Measurements from ENCODE around the gene PUS1. TPM values are rescaled to one million over a fixed set of nuclear protein-coding genes. Genes with fewer than 3 reads are reported as not detected.

Gene PUS1
- total RNA-seq, 1 experiment from 2014 or later: 117 TPM

GRCh38 chr12:131982041-131982440, 53.0 kb downstream of the PUS1 start:
- DNase-seq: no peak
- no CpG with 5 or more reads among the region's 17 CpGs for WGBS (ENCODE audit: extremely low coverage, insufficient read length, low lambda C conversion rate)
- H3K27me3 ChIP-seq (ENCODE audit: insufficient read depth, low read length): no peaks in the 10 kb centered on the region
- no peaks in the 10 kb centered on the region for H3K9me3 ChIP-seq (ENCODE audit: control insufficient read depth, low read depth, low read length)
- no peaks in the 10 kb centered on the region for H3K23me2 ChIP-seq (ENCODE audit: insufficient read length, low read depth, low read length, poor library complexity, severe bottlenecking)
- H3T11ph ChIP-seq (ENCODE audit: low read length): no peak overlapping the region
- H3K9ac ChIP-seq (ENCODE audit: extremely low read depth, insufficient read length, low read length): no peak overlapping the region
- H4K20me1 ChIP-seq (ENCODE audit: control insufficient read depth, insufficient read depth, insufficient read length): no peaks in the 10 kb centered on the region
- no peak overlapping the region for H3K4me2 ChIP-seq (ENCODE audit: insufficient read depth, insufficient read length, low read length)
- H3K4me1 ChIP-seq (ENCODE audit: insufficient read depth, low read length): no peaks in the 10 kb centered on the region
- TF ChIP-seq CTCF (conservative IDR thresholded peaks at IDR 0.05): no peak
- no peak overlapping the region for H2AFZ ChIP-seq (ENCODE audit: low read length)
- no peak overlapping the region for H2AK5ac ChIP-seq (ENCODE audit: insufficient read length, low read length)
- H3K4me1 Mint-ChIP-seq: peaks cover 11 to 13% of the 10 kb centered on the region in 2 experiments
- no peak overlapping the region for H2BK12ac ChIP-seq (ENCODE audit: insufficient read length, low read depth, low read length)
- H3K14ac ChIP-seq (ENCODE audit: insufficient read depth, low read length): no peak overlapping the region
- no peak overlapping the region for H4K8ac ChIP-seq (replicated peaks; ENCODE audit: insufficient read length, low read depth, low read length)
- no peak overlapping the region for H4K5ac ChIP-seq (ENCODE audit: insufficient read length, low read depth, low read length)
- H2BK5ac ChIP-seq (ENCODE audit: insufficient read length, low read length): no peak overlapping the region
- H3K79me1 ChIP-seq (ENCODE audit: insufficient read depth, low read depth, low read length, poor library complexity, severe bottlenecking): peaks cover 5% of the 10 kb centered on the region
- H3K18ac ChIP-seq (ENCODE audit: insufficient read length, low read depth, low read length): no peak overlapping the region
- no peaks in the 10 kb centered on the region for H3K79me2 ChIP-seq (ENCODE audit: insufficient read depth, low read length)
- no peak overlapping the region for H3K23ac ChIP-seq (ENCODE audit: insufficient read length, low read depth, low read length)
- H3K4ac ChIP-seq (ENCODE audit: low read depth, low read length): no peak overlapping the region
- H3K56ac ChIP-seq (ENCODE audit: insufficient read length, low read depth, low read length): no peak overlapping the region
- no peak overlapping the region for H2BK120ac ChIP-seq (ENCODE audit: low read depth, low read length, poor library complexity, severe bottlenecking)
- H2BK20ac ChIP-seq (ENCODE audit: low read depth, low read length, poor library complexity, severe bottlenecking): no peak overlapping the region
- H3K27me3 Mint-ChIP-seq (ENCODE audit: low read depth): no peaks in the 10 kb centered on the region
- no peaks in the 10 kb centered on the region for H3K9me3 Mint-ChIP-seq
- peak overlapping the region in 1 of 3 experiments; percentile 43; a peak in 1 of 7 replicates for H3K27ac Mint-ChIP-seq
- no peak overlapping the region for H3K4me3 Mint-ChIP-seq
- H2BK15ac ChIP-seq (ENCODE audit: low read depth, low read length): no peak overlapping the region
- H3K36me3 Mint-ChIP-seq (ENCODE audit: insufficient read depth in 1 of 3, low read depth in 3 of 3): peaks cover 14 to 68% (median 47%) of the 10 kb centered on the region in 3 experiments; a peak in 6 of 7 replicates
- no peak overlapping the region for H4K91ac ChIP-seq (ENCODE audit: insufficient read length, low read depth, low read length)
- no peak overlapping the region for H3K27ac ChIP-seq (ENCODE audit: insufficient read length, low read depth, low read length)

Measured in H9 (cell line).